AG04450 (cell line): ENCODE data around the gene DENND5B. TPM values are rescaled to one million over a fixed set of nuclear protein-coding genes. Genes with fewer than 3 reads are reported as not detected.

Experiments used
- CTCF ChIA-PET: fragments of 300-600, 350-600 bp; formaldehyde crosslinking; extraction: SDS; loops from one replicate; lab custom pipeline; 2022; ENCODE audit warnings: antibody characterized with exemption, inconsistent platforms; lab: Charles Lee
- POLR2A ChIA-PET: fragments of 350-600 bp; formaldehyde crosslinking; extraction: SDS; loops from one replicate; lab custom pipeline; 2021; ENCODE audit warnings: antibody characterized with exemption, inconsistent platforms; lab: Yijun Ruan, JAX
- DNase-seq: peaks from one replicate; pipeline ENCODE4 v3.0.0-alpha.2; 2011; ENCODE audit warnings: low read depth, low spot score
- H3K27ac ChIP-seq: one replicate; pipeline ENCODE4 v1.5.1; 2012; ENCODE audit warnings: low read depth, low read length, control low read depth
- H3K27me3 ChIP-seq: one replicate; pipeline ENCODE4 v1.6.0; 2012; ENCODE audit warnings: low read length; ENCODE audit not compliant: control insufficient read depth, insufficient read depth
- H3K4me3 ChIP-seq: 2 replicates; pipeline ENCODE4 v1.5.1; 2011; ENCODE audit warnings: mild to moderate bottlenecking, low read depth, low read length, control low read depth
- H3K9me3 ChIP-seq: 2 replicates; pipeline ENCODE4 v1.5.1; 2012; ENCODE audit warnings: low read length; ENCODE audit not compliant: control insufficient read depth, insufficient read depth
- CTCF ChIP-seq: IDR thresholded peaks from 2 replicates; pipeline ENCODE4 v1.5.1; 2011; ENCODE audit warnings: low read depth, low read length, control low read depth, inconsistent platforms
- polyA plus RNA-seq: library from polyadenylated mRNA; depleted of rRNA; stranded (reverse); fragments of >200 nt; gene quantifications from 2 replicates; pipeline ENCODE4 v1.2.3, GENCODE V29; 2011

The DENND5B gene
- polyA plus RNA-seq, 1 experiment, result 17.3 TPM

- H3K9me3 ChIP-seq, result no peaks in the 10 kb centered on the region
- H3K27me3 ChIP-seq, result no peaks in the 10 kb centered on the region
- H3K27ac ChIP-seq, result no peak overlapping the region
- no peak overlapping the region for H3K4me3 ChIP-seq
- DNase-seq, result no peak
- TF ChIP-seq CTCF, result no peak
- CTCF ChIA-PET, result no interaction called here
- POLR2A ChIA-PET, result no interaction called here
Measured at GRCh38 chr12:31465002-31465401, 125.9 kb downstream of the DENND5B start.

GRCh38 chr12:31460024-31460423 lies 130.9 kb downstream of the DENND5B start:
- H3K27me3 ChIP-seq, result no peaks in the 10 kb centered on the region
- H3K4me3 ChIP-seq, result no peak overlapping the region
- no peak for TF ChIP-seq CTCF
- no peak overlapping the region for H3K27ac ChIP-seq
- no peaks in the 10 kb centered on the region for H3K9me3 ChIP-seq
- DNase-seq, result no peak
- POLR2A ChIA-PET, result no interaction called here
- CTCF ChIA-PET, result no interaction called here

GRCh38 chr12:31456562-31456961 lies 134.4 kb downstream of the DENND5B start:
- DNase-seq, result no peak
- CTCF ChIA-PET, result no interaction called here
- POLR2A ChIA-PET, result no interaction called here
- Histone ChIP-seq H3K9me3 (no peaks in the 10 kb centered on the region), H3K27me3 (no peaks in the 10 kb centered on the region), H3K4me3 (no peak overlapping the region), H3K27ac (peak overlapping the region; percentile 13)
- TF ChIP-seq CTCF, result no peak

GRCh38 chr12:31444736-31445135 lies 146.2 kb downstream of the DENND5B start:
- H3K27ac ChIP-seq, result no peak overlapping the region
- no peak overlapping the region for H3K4me3 ChIP-seq
- no peaks in the 10 kb centered on the region for H3K9me3 ChIP-seq
- POLR2A ChIA-PET, result no interaction called here
- CTCF ChIA-PET, result interaction anchor here (0.9 kb wide), 1 partner anchor 41 kb away, joined by 6 read pairs; no protein-coding TSS in a partner anchor
- no peaks in the 10 kb centered on the region for H3K27me3 ChIP-seq
- no peak for TF ChIP-seq CTCF
- DNase-seq, result no peak

GRCh38 chr12:31440586-31440985 lies 150.3 kb downstream of the DENND5B start:
- Histone ChIP-seq H3K4me3 (no peak overlapping the region), H3K9me3 (no peaks in the 10 kb centered on the region), H3K27me3 (no peaks in the 10 kb centered on the region), H3K27ac (no peak overlapping the region)
- DNase-seq, result no peak
- ChIA-PET CTCF (interaction anchor here (0.9 to 1.0 kb wide), 3 partner anchors 15 to 171 kb away, joined by 3 to 4 read pairs (median 3); no protein-coding TSS in a partner anchor), POLR2A (no interaction called here)
- no peak for TF ChIP-seq CTCF
